Subcutaneous adipose tissue (tissue), 4 donors: ENCODE results near the gene MAST2. TPM values are rescaled to one million over a fixed set of nuclear protein-coding genes. Genes with fewer than 3 reads are reported as not detected.

ENCODE experiments used
- CTCF ChIP-seq: fragments of 450-650 bp; IDR thresholded peaks from one replicate; pipeline ENCODE4 v1.5.1; 2016; ENCODE audit warnings: low read depth, mild to moderate bottlenecking, control low read depth, antibody characterized with exemption, moderate library complexity
- total RNA-seq, 4 donors: library from RNA; depleted of rRNA; stranded (reverse); fragments of >200 nt; gene quantifications; one replicate each; pipeline ENCODE4 v1.1.0, GENCODE V29; 2016

MAST2 gene
- total RNA-seq, 4 donors from 2014 or later, result 13.4 to 23.3 (median 18.2) TPM

GRCh38 chr1:46058936-46059335 lies 255.5 kb downstream of the MAST2 start:
- TF ChIP-seq CTCF, result no peak

- no peak for TF ChIP-seq CTCF
Observed at GRCh38 chr1:46061146-46061545, 257.7 kb downstream of the MAST2 start.

GRCh38 chr1:46062651-46063319 lies 259.4 kb downstream of the MAST2 start:
- no peak for TF ChIP-seq CTCF

- no peak for TF ChIP-seq CTCF
Observed at GRCh38 chr1:46064708-46065107, 261.3 kb downstream of the MAST2 start.

- TF ChIP-seq CTCF, result no peak
Observed at GRCh38 chr1:46065405-46065804, 262.0 kb downstream of the MAST2 start.

GRCh38 chr1:46067652-46068051 lies 264.2 kb downstream of the MAST2 start:
- TF ChIP-seq CTCF, result no peak

- TF ChIP-seq CTCF, result no peak
Observed at GRCh38 chr1:46068525-46068924, 265.1 kb downstream of the MAST2 start.
